ENCODE measurements around the gene MMP10. TPM values are rescaled to one million over a fixed set of nuclear protein-coding genes. Genes with fewer than 3 reads are reported as not detected.

The MMP10 gene
- total and polyA plus RNA-seq, 2 donors (not counting 3 experiments of a cell fraction or from before 2014, with no cell fraction given), result 4.3 to 15.0 TPM

- H3K9me3 ChIP-seq (replicated peaks; ENCODE audit: control insufficient read depth, insufficient read depth, low read length), result no peaks in the 10 kb centered on the region
- no peak for FAIRE-seq
- DNase-seq (ENCODE audit: low read depth, low spot score), result no peak
- TF ChIP-seq, protein P1, sequence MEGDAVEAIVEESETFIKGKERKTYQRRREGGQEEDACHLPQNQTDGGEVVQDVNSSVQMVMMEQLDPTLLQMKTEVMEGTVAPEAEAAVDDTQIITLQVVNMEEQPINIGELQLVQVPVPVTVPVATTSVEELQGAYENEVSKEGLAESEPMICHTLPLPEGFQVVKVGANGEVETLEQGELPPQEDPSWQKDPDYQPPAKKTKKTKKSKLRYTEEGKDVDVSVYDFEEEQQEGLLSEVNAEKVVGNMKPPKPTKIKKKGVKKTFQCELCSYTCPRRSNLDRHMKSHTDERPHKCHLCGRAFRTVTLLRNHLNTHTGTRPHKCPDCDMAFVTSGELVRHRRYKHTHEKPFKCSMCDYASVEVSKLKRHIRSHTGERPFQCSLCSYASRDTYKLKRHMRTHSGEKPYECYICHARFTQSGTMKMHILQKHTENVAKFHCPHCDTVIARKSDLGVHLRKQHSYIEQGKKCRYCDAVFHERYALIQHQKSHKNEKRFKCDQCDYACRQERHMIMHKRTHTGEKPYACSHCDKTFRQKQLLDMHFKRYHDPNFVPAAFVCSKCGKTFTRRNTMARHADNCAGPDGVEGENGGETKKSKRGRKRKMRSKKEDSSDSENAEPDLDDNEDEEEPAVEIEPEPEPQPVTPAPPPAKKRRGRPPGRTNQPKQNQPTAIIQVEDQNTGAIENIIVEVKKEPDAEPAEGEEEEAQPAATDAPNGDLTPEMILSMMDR (IDR thresholded peaks at IDR 0.05; ENCODE audit: extremely low read depth in 1 of 2, insufficient read depth in 1 of 2, low read depth in 1 of 2, low read length in 2 of 2), result no peak
- no peak for TF ChIP-seq FOS (IDR thresholded peaks at IDR 0.05; ENCODE audit: borderline replicate concordance, insufficient read depth, low read length)
- no peak for TF ChIP-seq MYC (IDR thresholded peaks at IDR 0.05; ENCODE audit: low read depth, low read length)
- no peak for TF ChIP-seq POLR2AphosphoS5 (IDR thresholded peaks at IDR 0.05; ENCODE audit: insufficient read depth, low read depth, low read length)
- TF ChIP-seq GATA2 (IDR thresholded peaks at IDR 0.05; ENCODE audit: insufficient read depth, insufficient read length, low read depth, low read length), result no peak
- TF ChIP-seq MAX (IDR thresholded peaks at IDR 0.05; ENCODE audit: insufficient read depth, insufficient read length), result no peak
- TF ChIP-seq EZH2 (IDR thresholded peaks at IDR 0.05; ENCODE audit: borderline replicate concordance, low read depth, low read length, severe bottlenecking), result no peak
- TF ChIP-seq POLR2A (IDR thresholded peaks at IDR 0.05; ENCODE audit: low read depth, low read length), result no peak
- H3K4me3 ChIP-seq (replicated peaks in 1 of 3; ENCODE audit: insufficient read depth in 1 of 3, low read depth in 1 of 3, low read length in 3 of 3), result no peak overlapping the region
- ChIA-PET CTCF (no interaction called here), POLR2A (no interaction called here)
- H3K4me2 ChIP-seq (ENCODE audit: insufficient read depth, low read length), result no peak overlapping the region
- no peaks in the 10 kb centered on the region for H3K79me2 ChIP-seq (ENCODE audit: control insufficient read depth, insufficient read depth, low read length)
- H3K9me1 ChIP-seq (replicated peaks; ENCODE audit: control insufficient read depth, extremely low read depth, insufficient read depth, low read length), result no peaks in the 10 kb centered on the region
- intact Hi-C loops (cut with micrococcal nuclease), result no loop called here
- H3K27me3 ChIP-seq (ENCODE audit: control insufficient read depth in 2 of 2, insufficient read depth in 2 of 2, low read length in 2 of 2), result no peaks in the 10 kb centered on the region
- H2AFZ ChIP-seq (ENCODE audit: low read depth, low read length), result no peak overlapping the region
- BruUV-seq (replicated peaks), result no TSS peak
- H4K20me1 ChIP-seq (replicated peaks; ENCODE audit: control insufficient read depth, extremely low read depth, insufficient read depth, low read length), result no peaks in the 10 kb centered on the region
- peaks cover 19% of the 10 kb centered on the region for H3K4me1 ChIP-seq (ENCODE audit: control insufficient read depth, extremely low read depth, insufficient read depth, low read length)
- H3K36me3 ChIP-seq (ENCODE audit: control insufficient read depth in 2 of 2, extremely low read depth in 1 of 2, insufficient read depth in 2 of 2, low read length in 2 of 2), result no peaks in the 10 kb centered on the region
- dilution Hi-C loops (cut with MboI; ENCODE audit: extremely low pct_ligation_motif_present, low sequenced_read_pairs), result no loop called here
- no peak overlapping the region for H3K27ac ChIP-seq (ENCODE audit: insufficient read depth, low read depth, low read length)
- no peak overlapping the region for H3K9ac ChIP-seq (replicated peaks; ENCODE audit: extremely low read depth, insufficient read depth, low read length)
Measured at GRCh38 chr11:102776454-102776853, 4.0 kb downstream of the MMP10 start.

All from endothelial cell of umbilical vein (primary cell).